Omental fat pad (tissue), 4 donors: ENCODE results near the gene ANGPTL1. TPM values are rescaled to one million over a fixed set of nuclear protein-coding genes. Genes with fewer than 3 reads are reported as not detected.

Source experiments
- ATAC-seq: fragments of 150-250 bp; one replicate; pipeline ENCODE4 v1.9.1; 2016; ENCODE audit warnings: mild to moderate bottlenecking, moderate library complexity; ENCODE audit not compliant: low FRiP score
- DNase-seq: peaks from one replicate; pipeline ENCODE4 v3.0.0-alpha.2; 2019; ENCODE audit warnings: low spot score
- total RNA-seq, 4 donors: library from RNA; depleted of rRNA; stranded (reverse); fragments of >200 nt; gene quantifications; one replicate each; pipeline ENCODE4 v1.1.0, GENCODE V29; 2016
- TF ChIP-seq, protein P1 (sequence below), 3 donors: fragments of 450-650 bp; IDR thresholded peaks; one replicate each; pipeline ENCODE4 v1.5.1; 2016 to 2017; ENCODE audit warnings: antibody characterized with exemption in 3 of 3, mild to moderate bottlenecking in 3 of 3, moderate library complexity in 2 of 3

Gene ANGPTL1
- total RNA-seq, 4 donors from 2014 or later, result 26.1 to 154 (median 88.3) TPM

DNA sequence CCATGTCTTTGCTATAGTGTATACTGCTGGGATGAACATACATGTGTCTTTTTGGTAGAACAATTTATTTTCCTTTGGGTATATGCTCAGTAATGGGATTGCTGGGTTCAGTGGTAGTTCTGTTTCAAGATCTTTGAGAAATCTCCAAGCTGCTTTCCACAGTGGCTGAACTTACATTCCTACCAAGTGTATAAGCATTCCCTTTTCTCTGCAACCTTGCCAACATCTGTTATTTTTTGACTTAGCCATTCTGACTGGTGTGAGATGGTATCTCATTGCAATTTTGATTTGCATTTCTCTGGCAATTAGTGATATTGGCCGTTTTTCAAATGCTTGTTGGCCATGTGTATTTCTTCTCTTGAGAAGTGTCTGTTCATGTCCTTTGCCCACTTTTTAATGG lies 37.5 kb upstream of the ANGPTL1 start:
- ATAC-seq, result no peak
- no peak for DNase-seq
- TF ChIP-seq, protein P1, sequence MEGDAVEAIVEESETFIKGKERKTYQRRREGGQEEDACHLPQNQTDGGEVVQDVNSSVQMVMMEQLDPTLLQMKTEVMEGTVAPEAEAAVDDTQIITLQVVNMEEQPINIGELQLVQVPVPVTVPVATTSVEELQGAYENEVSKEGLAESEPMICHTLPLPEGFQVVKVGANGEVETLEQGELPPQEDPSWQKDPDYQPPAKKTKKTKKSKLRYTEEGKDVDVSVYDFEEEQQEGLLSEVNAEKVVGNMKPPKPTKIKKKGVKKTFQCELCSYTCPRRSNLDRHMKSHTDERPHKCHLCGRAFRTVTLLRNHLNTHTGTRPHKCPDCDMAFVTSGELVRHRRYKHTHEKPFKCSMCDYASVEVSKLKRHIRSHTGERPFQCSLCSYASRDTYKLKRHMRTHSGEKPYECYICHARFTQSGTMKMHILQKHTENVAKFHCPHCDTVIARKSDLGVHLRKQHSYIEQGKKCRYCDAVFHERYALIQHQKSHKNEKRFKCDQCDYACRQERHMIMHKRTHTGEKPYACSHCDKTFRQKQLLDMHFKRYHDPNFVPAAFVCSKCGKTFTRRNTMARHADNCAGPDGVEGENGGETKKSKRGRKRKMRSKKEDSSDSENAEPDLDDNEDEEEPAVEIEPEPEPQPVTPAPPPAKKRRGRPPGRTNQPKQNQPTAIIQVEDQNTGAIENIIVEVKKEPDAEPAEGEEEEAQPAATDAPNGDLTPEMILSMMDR (IDR thresholded peaks at IDR 0.05), result no peak

DNA sequence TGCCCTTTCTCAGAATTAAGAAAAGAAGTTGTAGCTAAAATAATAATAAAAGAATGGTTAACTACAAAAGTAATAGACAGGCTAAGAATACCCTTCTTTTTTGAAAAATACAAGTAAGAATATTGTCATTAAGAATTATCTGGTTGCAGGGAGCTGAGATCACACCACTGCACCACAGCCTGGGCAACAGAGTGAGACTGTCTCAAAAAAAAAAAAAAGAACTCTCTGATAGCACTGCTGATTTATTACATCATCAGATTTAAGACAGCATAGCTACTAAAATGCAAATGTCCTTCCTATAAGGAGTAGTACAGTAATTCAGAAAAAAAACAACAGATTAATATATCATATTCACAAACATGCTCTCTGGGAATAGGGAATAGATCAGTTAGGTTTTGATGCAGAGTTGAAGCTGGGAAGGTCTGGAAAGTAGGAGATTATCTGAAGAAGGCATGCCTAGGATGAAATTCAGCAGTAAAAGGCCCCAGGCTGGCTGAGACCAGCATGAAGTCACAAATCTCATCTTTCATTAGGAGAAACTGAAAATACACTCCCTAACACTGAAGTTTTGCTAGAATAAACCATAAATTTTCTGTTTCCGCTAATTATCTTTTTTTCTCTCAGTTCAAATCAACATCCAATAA lies 30.7 kb upstream of the ANGPTL1 start:
- no peak for DNase-seq
- ATAC-seq, result no peak
- TF ChIP-seq, protein P1 (IDR thresholded peaks at IDR 0.05), result no peak

DNA sequence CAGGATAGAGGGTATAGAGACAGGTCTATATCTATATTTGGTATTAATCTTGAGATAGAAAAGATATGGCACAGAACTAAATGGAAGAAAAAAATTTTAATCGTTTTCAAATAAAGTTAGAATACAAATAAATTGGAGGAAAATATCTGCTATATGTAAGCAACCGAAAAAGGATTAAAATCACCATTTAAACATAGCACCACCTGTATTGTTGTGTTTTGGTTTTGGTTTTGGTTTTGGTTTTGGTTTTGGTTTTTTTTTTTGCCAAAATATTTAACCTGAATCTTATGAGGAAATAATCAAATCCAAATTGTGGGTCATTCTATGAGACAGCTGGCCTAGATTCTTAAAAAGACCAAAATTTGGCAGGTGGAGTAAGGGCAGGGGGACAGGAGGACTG lies 28.5 kb upstream of the ANGPTL1 start:
- DNase-seq (no peak), ATAC-seq (no peak)
- TF ChIP-seq, protein P1 (IDR thresholded peaks at IDR 0.05), result no peak

DNA sequence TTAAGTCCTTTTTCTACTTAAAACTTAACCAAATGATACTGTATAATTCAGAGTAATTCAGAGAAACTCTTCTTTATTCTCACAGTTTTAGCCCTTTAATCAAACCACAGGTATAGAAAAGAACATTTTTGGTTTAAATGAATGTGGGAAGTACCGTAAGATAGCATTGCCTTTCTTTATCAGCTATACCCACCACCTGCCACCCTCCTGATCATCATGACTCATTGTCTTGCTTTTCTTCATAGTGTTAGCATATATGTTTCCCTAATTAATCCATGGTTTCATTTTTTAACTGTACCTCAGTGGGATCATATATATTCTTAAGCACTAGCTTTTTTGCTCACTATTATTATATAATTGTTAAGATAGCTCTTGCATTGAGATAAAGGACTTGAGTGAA lies 27.5 kb upstream of the ANGPTL1 start:
- ATAC-seq, result no peak

DNA sequence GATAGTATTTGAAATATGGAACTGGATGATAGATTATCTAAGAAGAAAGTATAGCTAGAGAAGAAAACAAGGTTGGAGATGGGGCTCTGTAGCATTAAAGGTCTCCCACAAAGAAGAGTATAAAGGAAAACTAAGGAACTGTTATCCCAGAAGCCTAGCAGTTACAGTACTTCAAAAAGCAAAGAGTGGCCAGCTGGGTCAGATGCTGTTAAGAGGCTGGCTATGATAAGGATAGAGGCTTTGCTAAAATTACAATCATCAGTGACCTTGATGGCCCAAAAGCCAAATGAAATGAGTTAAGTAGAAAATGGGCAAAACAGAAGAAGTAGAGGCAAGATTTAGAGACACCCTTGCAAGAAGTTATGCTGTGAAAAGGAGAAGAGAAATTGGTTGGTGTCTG lies 25.1 kb upstream of the ANGPTL1 start:
- TF ChIP-seq, protein P1 (IDR thresholded peaks at IDR 0.05), result no peak
- DNase-seq (no peak), ATAC-seq (no peak)

More for the DNA sequence above, 27.5 kb upstream of the ANGPTL1 start:
- no peak for DNase-seq
- TF ChIP-seq, protein P1 (IDR thresholded peaks at IDR 0.05), result no peak

DNA sequence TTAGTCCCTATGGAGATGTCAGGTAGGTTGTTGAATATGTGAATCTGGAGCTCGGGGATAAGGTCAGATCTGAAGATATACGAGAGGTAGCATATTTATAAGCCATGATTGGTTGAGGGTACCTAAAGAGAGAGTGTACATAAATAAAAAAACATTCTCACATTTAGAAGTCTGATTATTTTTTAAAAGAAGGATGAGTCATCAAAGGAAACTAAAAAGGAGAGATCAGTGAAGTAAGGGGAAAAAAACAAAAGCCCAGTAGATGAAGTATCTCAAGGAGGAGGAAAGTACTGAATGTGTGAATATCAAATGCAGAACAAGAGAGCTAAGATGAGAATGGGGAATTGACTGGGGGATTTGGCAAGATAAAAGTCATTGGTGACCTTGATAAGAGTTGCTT lies 15.7 kb upstream of the ANGPTL1 start:
- TF ChIP-seq, protein P1 (IDR thresholded peaks at IDR 0.05), result no peak
- ATAC-seq (no peak), DNase-seq (no peak)

DNA sequence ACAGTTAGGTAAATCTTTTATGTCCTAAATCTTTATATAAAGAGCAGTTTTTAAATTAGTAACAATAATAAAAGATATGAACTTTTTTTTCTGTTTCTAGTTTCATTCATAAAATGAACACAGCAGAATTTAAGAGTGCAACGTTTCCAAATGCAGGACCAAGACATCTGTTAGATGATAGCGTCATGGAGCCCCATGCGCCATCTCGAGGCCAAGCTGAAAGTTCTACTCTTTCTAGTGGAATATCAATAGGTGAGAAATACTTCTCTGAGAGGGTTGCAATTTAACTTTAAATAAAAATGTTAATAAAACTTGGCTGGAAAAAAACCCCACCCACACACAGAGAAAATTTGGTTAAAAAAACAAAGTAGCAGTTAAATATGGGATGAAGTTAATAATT lies 15.0 kb upstream of the ANGPTL1 start:
- ATAC-seq, result no peak
- TF ChIP-seq, protein P1 (IDR thresholded peaks at IDR 0.05), result no peak
- no peak for DNase-seq
